HepG2 (cell line): ENCODE measurements around the gene SPAG7. TPM values are rescaled to one million over a fixed set of nuclear protein-coding genes. Genes with fewer than 3 reads are reported as not detected.

Experiments used
- AFF4 ChIP-seq: sonication (generic); formaldehyde crosslinking; IDR thresholded peaks from 2 replicates; pipeline ENCODE4 v1.4.0; 2020; ENCODE audit warnings: missing genetic modification reagents
- AHDC1 ChIP-seq: sonication (generic); formaldehyde crosslinking; IDR thresholded peaks from 2 replicates; pipeline ENCODE4 v1.5.1; 2020; ENCODE audit warnings: mild to moderate bottlenecking, missing genetic modification reagents, borderline replicate concordance
- NFYC ChIP-seq: IDR thresholded peaks from 2 replicates; pipeline ENCODE4 v1.6.1; 2016; ENCODE audit warnings: missing genetic modification reagents, missing compliant biosample characterization
- SNRNP70 ChIP-seq: fragments of 200-400 bp; formaldehyde crosslinking; IDR thresholded peaks from 2 replicates; pipeline ENCODE4 v1.6.1; 2017; ENCODE audit warnings: mild to moderate bottlenecking, low read depth, low read length, moderate library complexity
- TRIM24 ChIP-seq: sonication (generic); formaldehyde crosslinking; IDR thresholded peaks from 2 replicates; pipeline ENCODE4 v1.8.0; 2022; ENCODE audit warnings: mild to moderate bottlenecking, missing genetic modification reagents
- ZBTB7A ChIP-seq: sonication (generic); formaldehyde crosslinking; IDR thresholded peaks from 2 replicates; pipeline ENCODE4 v1.8.0; 2022; ENCODE audit warnings: mild to moderate bottlenecking, missing genetic modification reagents
- ZFP62 ChIP-seq: sonication (generic); formaldehyde crosslinking; IDR thresholded peaks from 2 replicates; pipeline ENCODE4 v1.4.0; 2020; ENCODE audit warnings: missing genetic modification reagents
- ZNF44 ChIP-seq: sonication (generic); formaldehyde crosslinking; IDR thresholded peaks from 2 replicates; pipeline ENCODE4 v1.5.1; 2020; ENCODE audit warnings: mild to moderate bottlenecking, missing genetic modification reagents
- ZNF550 ChIP-seq: sonication (generic); formaldehyde crosslinking; IDR thresholded peaks from 2 replicates; pipeline ENCODE4 v1.4.0; 2020; ENCODE audit warnings: mild to moderate bottlenecking, missing genetic modification reagents, borderline replicate concordance
- ZNF580 ChIP-seq: IDR thresholded peaks from 2 replicates; pipeline ENCODE4 v1.6.1; 2016; ENCODE audit warnings: low read depth, borderline replicate concordance
- ZNF775 ChIP-seq: sonication (generic); formaldehyde crosslinking; IDR thresholded peaks from 2 replicates; pipeline ENCODE4 v1.4.0; 2020; ENCODE audit warnings: missing genetic modification reagents, mild to moderate bottlenecking, moderate library complexity, borderline replicate concordance
- ZNF780A ChIP-seq: sonication (generic); formaldehyde crosslinking; IDR thresholded peaks from 2 replicates; pipeline ENCODE4 v1.8.0; 2022; ENCODE audit warnings: mild to moderate bottlenecking, missing genetic modification reagents, moderate library complexity
- ZSCAN29 ChIP-seq: sonication (generic); formaldehyde crosslinking; conservative IDR thresholded peaks from 2 replicates; pipeline ENCODE4 v1.4.0; 2020; ENCODE audit warnings: mild to moderate bottlenecking, missing genetic modification reagents
- polyA plus RNA-seq, 8 experiments: library from polyadenylated mRNA; depleted of rRNA in 3 of 8; stranded (reverse) in 7 of 8; unstranded in 1 of 8; fragments of >200 nt; fragmentation: Illumina TruSeq in 4 of 8; extraction: Trizol in 4 of 8; gene quantifications; 2 replicates each; pipeline versions ENCODE4 v1.2.1 to v1.2.3, GENCODE V29; 2011 to 2016; ENCODE audit warnings: low read depth in 4 of 8, missing spikeins in 1 of 8, mixed read lengths in 1 of 8; ENCODE audit not compliant: insufficient read depth in 1 of 8
- total RNA-seq, 5 experiments: library from RNA; depleted of rRNA; stranded (reverse); fragments of >200 nt; fragmentation: Illumina TruSeq; extraction: Trizol; gene quantifications; 2 replicates each; pipeline ENCODE4 v1.2.3, GENCODE V29; 2016; ENCODE audit warnings: low read depth in 1 of 5
- TF ChIP-seq, protein P1 (sequence below): sonication (generic); formaldehyde crosslinking; conservative IDR thresholded peaks from 2 replicates; pipeline ENCODE4 v1.8.0; 2022; ENCODE audit warnings: missing genetic modification reagents
- TF ChIP-seq, protein P2 (sequence below): sonication (generic); formaldehyde crosslinking; IDR thresholded peaks from 2 replicates; pipeline ENCODE4 v1.4.0; 2020; ENCODE audit warnings: missing genetic modification reagents

Gene SPAG7
- total and polyA plus RNA-seq, 2 of the 13 experiments (the other 11 are each of a cell fraction or from before 2014, with no cell fraction given) = 51.0 to 59.0 TPM

DNA sequence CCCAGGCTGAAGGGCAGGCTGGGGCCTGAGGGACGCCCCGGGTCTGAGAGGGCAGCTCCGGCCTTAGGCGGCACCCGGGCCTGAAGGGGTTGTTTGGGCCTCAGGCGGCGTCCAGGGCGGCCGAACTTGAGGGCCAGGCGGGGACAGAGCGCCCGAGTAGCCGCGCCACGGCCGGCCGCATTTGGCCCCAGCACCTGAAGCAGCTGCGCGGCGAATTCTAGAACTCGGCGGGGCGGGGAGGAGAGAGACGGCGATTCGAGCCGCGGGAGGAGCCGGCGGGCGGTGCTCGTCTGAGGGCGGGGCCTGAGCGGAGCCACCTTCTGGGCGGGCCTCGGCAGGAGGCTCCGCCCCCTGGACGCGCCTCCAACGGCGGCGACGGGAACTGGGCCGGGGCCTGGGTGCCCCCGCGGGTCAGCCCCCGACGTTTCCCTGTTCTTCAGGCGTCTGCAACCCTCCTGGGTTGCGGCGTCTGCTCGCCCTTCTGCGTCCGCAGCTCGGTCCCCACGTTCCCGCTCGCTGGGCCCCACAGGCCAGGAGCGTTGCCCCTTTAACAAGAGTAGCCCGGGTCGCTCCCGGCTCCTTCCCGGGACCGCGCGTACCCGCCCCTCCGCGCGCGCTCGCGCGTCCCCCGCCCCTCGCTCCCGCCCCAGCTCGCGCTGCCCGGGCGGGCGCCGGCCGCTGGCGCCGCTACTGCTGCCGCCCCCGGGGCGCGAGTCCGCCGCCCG is 29.8 kb upstream of the SPAG7 start, which contains the start of the genes INCA1 and KIF1C (continued):
- TF ChIP-seq AHDC1 (CRISPR knock-in tag) (no peak), AFF4 (CRISPR knock-in tag) (no peak), ZNF580 (peak; percentile 14; the same call in 1 of the 2 replicates), ZNF550 (no peak), ZNF775 (CRISPR knock-in tag) (no peak), ZNF780A (CRISPR knock-in tag) (no peak), NFYC (CRISPR knock-in tag) (no peak), SNRNP70 (no peak), ZSCAN29 (no peak), ZBTB7A (CRISPR knock-in tag) (no peak), ZFP62 (CRISPR knock-in tag) (no peak), ZNF44 (CRISPR knock-in tag) (no peak), TRIM24 (CRISPR knock-in tag) (no peak)
- TF ChIP-seq, protein P1, sequence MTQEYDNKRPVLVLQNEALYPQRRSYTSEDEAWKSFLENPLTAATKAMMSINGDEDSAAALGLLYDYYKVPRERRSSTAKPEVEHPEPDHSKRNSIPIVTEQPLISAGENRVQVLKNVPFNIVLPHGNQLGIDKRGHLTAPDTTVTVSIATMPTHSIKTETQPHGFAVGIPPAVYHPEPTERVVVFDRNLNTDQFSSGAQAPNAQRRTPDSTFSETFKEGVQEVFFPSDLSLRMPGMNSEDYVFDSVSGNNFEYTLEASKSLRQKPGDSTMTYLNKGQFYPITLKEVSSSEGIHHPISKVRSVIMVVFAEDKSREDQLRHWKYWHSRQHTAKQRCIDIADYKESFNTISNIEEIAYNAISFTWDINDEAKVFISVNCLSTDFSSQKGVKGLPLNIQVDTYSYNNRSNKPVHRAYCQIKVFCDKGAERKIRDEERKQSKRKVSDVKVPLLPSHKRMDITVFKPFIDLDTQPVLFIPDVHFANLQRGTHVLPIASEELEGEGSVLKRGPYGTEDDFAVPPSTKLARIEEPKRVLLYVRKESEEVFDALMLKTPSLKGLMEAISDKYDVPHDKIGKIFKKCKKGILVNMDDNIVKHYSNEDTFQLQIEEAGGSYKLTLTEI (CRISPR knock-in tag) = no peak
- TF ChIP-seq, protein P2, sequence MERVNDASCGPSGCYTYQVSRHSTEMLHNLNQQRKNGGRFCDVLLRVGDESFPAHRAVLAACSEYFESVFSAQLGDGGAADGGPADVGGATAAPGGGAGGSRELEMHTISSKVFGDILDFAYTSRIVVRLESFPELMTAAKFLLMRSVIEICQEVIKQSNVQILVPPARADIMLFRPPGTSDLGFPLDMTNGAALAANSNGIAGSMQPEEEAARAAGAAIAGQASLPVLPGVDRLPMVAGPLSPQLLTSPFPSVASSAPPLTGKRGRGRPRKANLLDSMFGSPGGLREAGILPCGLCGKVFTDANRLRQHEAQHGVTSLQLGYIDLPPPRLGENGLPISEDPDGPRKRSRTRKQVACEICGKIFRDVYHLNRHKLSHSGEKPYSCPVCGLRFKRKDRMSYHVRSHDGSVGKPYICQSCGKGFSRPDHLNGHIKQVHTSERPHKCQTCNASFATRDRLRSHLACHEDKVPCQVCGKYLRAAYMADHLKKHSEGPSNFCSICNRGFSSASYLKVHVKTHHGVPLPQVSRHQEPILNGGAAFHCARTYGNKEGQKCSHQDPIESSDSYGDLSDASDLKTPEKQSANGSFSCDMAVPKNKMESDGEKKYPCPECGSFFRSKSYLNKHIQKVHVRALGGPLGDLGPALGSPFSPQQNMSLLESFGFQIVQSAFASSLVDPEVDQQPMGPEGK = peak; percentile 83; the same call in 1 of the 2 replicates
